ENCODE measurements around the gene C9orf78. TPM values are rescaled to one million over a fixed set of nuclear protein-coding genes. Genes with fewer than 3 reads are reported as not detected.
"Not testable (repeated sequence)": the region's sequence is repeated elsewhere in the genome, so short reads cannot be mapped to it uniquely, and the experiment has no call there.

The C9orf78 gene
- total and polyA plus RNA-seq, 8 donors = 16.3 to 38.6 (median 19.0) TPM

GRCh38 chr9:129798973-129799372 lies 36.1 kb downstream of the C9orf78 start:
- no peak for ATAC-seq
- Histone ChIP-seq H3K4me3 (no peak overlapping the region), H3K27me3 (no peaks in the 10 kb centered on the region), H3K27ac (no peak overlapping the region), H3K9me3 (no peaks in the 10 kb centered on the region), H3K36me3 (no peaks in the 10 kb centered on the region), H3K4me1 (peaks cover 0 to 2% (median 0%) of the 10 kb centered on the region in 3 donors)
- FAIRE-seq = no peak
- DNase-seq = no peak
- TF ChIP-seq CTCF (IDR thresholded peaks at IDR 0.05) = no peak
- WGBS, 2 donors = 32 to 42% methylated on average over 6 of the region's 6 CpGs
- intact Hi-C loops (cut with DNase I) = loop anchor here in 1 of 3 donors (10.0 kb wide), 1 partner anchor 674 kb away; no protein-coding TSS in a partner anchor

- not testable (repeated sequence) for H3K27ac ChIP-seq
Measured at GRCh38 chr9:129796029-129796428, 39.0 kb downstream of the C9orf78 start.

GRCh38 chr9:129794549-129794948 lies 40.5 kb downstream of the C9orf78 start:
- Histone ChIP-seq H3K4me1 (no peaks in the 10 kb centered on the region), H3K36me3 (no peaks in the 10 kb centered on the region), H3K27ac (no peak overlapping the region), H3K9me3 (no peaks in the 10 kb centered on the region), H3K4me3 (no peak overlapping the region), H3K27me3 (no peaks in the 10 kb centered on the region)
- DNase-seq = no peak
- FAIRE-seq = no peak
- no peak for ATAC-seq
- 67 to 76% methylated on average over 8 of the region's 8 CpGs for WGBS, 2 donors
- intact Hi-C loops (cut with DNase I) = loop anchor here in 2 of 3 donors (5.0 to 10.0 kb wide), 2 partner anchors 152 to 670 kb away; partner anchors contain the start of gene ASB6 (in 1 of the 2)
- no peak for TF ChIP-seq CTCF (IDR thresholded peaks at IDR 0.05)

More at GRCh38 chr9:129796029-129796428, 39.0 kb downstream of the C9orf78 start:
- FAIRE-seq, DNase-seq, H3K27me3 ChIP-seq, H3K4me1 ChIP-seq, H3K36me3 ChIP-seq, H3K9me3 ChIP-seq, H3K4me3 ChIP-seq, ATAC-seq: not testable (repeated sequence)
- 58 to 60% methylated on average over 2 of the region's 2 CpGs for WGBS, 2 donors
- intact Hi-C loops (cut with DNase I) = loop anchor here in 1 of 3 donors (10.0 kb wide), 1 partner anchor 671 kb away; no protein-coding TSS in a partner anchor

- H3K9me3 ChIP-seq = no peaks in the 10 kb centered on the region
- no peak overlapping the region for H3K4me3 ChIP-seq
- no peak for ATAC-seq
- 70 to 80% methylated on average over 10 of the region's 10 CpGs for WGBS, 2 donors
- DNase-seq = no peak
- no peak for FAIRE-seq
- H3K27ac ChIP-seq = no peak overlapping the region
- H3K4me1 ChIP-seq = no peaks in the 10 kb centered on the region
- H3K36me3 ChIP-seq = no peaks in the 10 kb centered on the region
- no peak for TF ChIP-seq CTCF (IDR thresholded peaks at IDR 0.05)
- no peaks in the 10 kb centered on the region for H3K27me3 ChIP-seq
- intact Hi-C loops (cut with DNase I) = loop anchor here in 2 of 3 donors (5.0 to 10.0 kb wide), 2 partner anchors 52 to 654 kb away; no protein-coding TSS in a partner anchor
Measured at GRCh38 chr9:129786481-129786880, 48.6 kb downstream of the C9orf78 start.

GRCh38 chr9:129785866-129786265 lies 49.2 kb downstream of the C9orf78 start:
- intact Hi-C loops (cut with DNase I) = loop anchor here in 2 of 3 donors (2.0 to 10.0 kb wide), 3 partner anchors 51 to 654 kb away; no protein-coding TSS in a partner anchor
- H3K36me3 ChIP-seq = no peaks in the 10 kb centered on the region
- 70 to 86% methylated on average over 1 of the region's 1 CpG for WGBS, 2 donors
- H3K27me3 ChIP-seq = no peaks in the 10 kb centered on the region
- no peak overlapping the region for H3K27ac ChIP-seq
- FAIRE-seq (no peak), DNase-seq (no peak), ATAC-seq (no peak)
- no peak overlapping the region for H3K4me3 ChIP-seq
- H3K9me3 ChIP-seq = no peaks in the 10 kb centered on the region
- no peak for TF ChIP-seq CTCF (IDR thresholded peaks at IDR 0.05)
- no peaks in the 10 kb centered on the region for H3K4me1 ChIP-seq

GRCh38 chr9:129784970-129785369 lies 50.1 kb downstream of the C9orf78 start:
- WGBS, 2 donors = 51 to 67% methylated on average over 11 of the region's 11 CpGs
- H3K4me3 ChIP-seq, H3K9me3 ChIP-seq, DNase-seq, H3K36me3 ChIP-seq, H3K27me3 ChIP-seq, FAIRE-seq, ATAC-seq, H3K27ac ChIP-seq, H3K4me1 ChIP-seq: not testable (repeated sequence)
- intact Hi-C loops (cut with DNase I) = loop anchor here (2.0 to 10.0 kb wide), 5 partner anchors 48 to 653 kb away; no protein-coding TSS in a partner anchor

Data from pancreas (tissue), 10 donors.